GM12878 (cell line): ENCODE results near the gene MACROD2. TPM values are rescaled to one million over a fixed set of nuclear protein-coding genes. Genes with fewer than 3 reads are reported as not detected.

Source experiments
- ATAC-seq: fragments of 200-7000 bp; cut with Tn5 transposase; 3 replicates; pipeline ENCODE4 v1.9.1; 2020; ENCODE audit warnings: mild to moderate bottlenecking, moderate library complexity
- BruUV-seq: library from RNA; stranded (reverse); fragments of 400-500 nt; replicated peaks from 2 replicates; lab custom pipeline; 2021; lab: Mats Ljungman, UMichigan
- CTCF ChIA-PET: fragments of 300-600 bp; sonication (Branson Sonifier 250); formaldehyde crosslinking; extraction: SDS; loops from one replicate; lab custom pipeline; 2021; ENCODE audit warnings: inconsistent platforms; lab: Yijun Ruan, JAX
- POLR2A ChIA-PET: fragments of 350-600 bp; formaldehyde crosslinking; extraction: SDS; loops from one replicate; lab custom pipeline; 2021; ENCODE audit warnings: inconsistent platforms; lab: Charles Lee
- RAD21 ChIA-PET: fragments of 300-600 bp; sonication (Branson Sonifier 250); formaldehyde crosslinking; loops from one replicate; lab custom pipeline; 2023; ENCODE audit warnings: antibody characterized with exemption; ENCODE audit not compliant: unreplicated experiment; lab: Charles Lee
- SMC1A ChIA-PET: fragments of 300-600 bp; sonication (Branson Sonifier 250); formaldehyde crosslinking; loops from one replicate; lab custom pipeline; 2023; ENCODE audit not compliant: unreplicated experiment, uncharacterized antibody; lab: Charles Lee
- DNase-seq: peaks from one replicate; pipeline ENCODE4 v3.0.0-alpha.2; 2011; ENCODE audit warnings: low read depth, low spot score
- FAIRE-seq: peaks from 3 replicates; lab custom pipeline; 2011; peaks lifted over from hg19 to GRCh38; lab: Jason Lieb, UNC
- H2AFZ ChIP-seq: 2 replicates; pipeline ENCODE4 v1.6.0; 2011; ENCODE audit warnings: low read depth, low read length, control low read depth; ENCODE audit not compliant: control insufficient read depth
- H3K27ac ChIP-seq: 2 replicates; pipeline ENCODE4 v1.5.1; 2011; ENCODE audit warnings: control low read depth; ENCODE audit not compliant: control insufficient read depth, insufficient read depth
- H3K27me3 ChIP-seq, 2 experiments: replicated peaks in 1 of 2; 2 replicates each; pipeline versions ENCODE4 v1.6.0 to v1.6.1; 2011; ENCODE audit warnings: low read length in 1 of 2; ENCODE audit not compliant: control insufficient read depth in 2 of 2, insufficient read depth in 2 of 2
- H3K36me3 ChIP-seq, 2 experiments: 2 replicates each; pipeline ENCODE4 v1.5.1; 2011; ENCODE audit warnings: low read length in 1 of 2; ENCODE audit not compliant: control insufficient read depth in 2 of 2, insufficient read depth in 2 of 2
- H3K4me1 ChIP-seq: 2 replicates; pipeline ENCODE4 v1.6.1; 2011; ENCODE audit warnings: mild to moderate bottlenecking, low read length, moderate library complexity, mixed read lengths; ENCODE audit not compliant: control insufficient read depth, insufficient read depth
- H3K4me2 ChIP-seq: 2 replicates; pipeline ENCODE4 v1.6.0; 2011; ENCODE audit warnings: control low read depth; ENCODE audit not compliant: control insufficient read depth, insufficient read depth
- H3K4me3 ChIP-seq: fragments of 200-600 bp; sonication (generic); 2 replicates; pipeline ENCODE4 v1.5.1; 2016
- H3K79me2 ChIP-seq: 2 replicates; pipeline ENCODE4 v1.6.0; 2011; ENCODE audit warnings: low read length; ENCODE audit not compliant: control insufficient read depth, insufficient read depth
- H3K9ac ChIP-seq: 2 replicates; pipeline ENCODE4 v1.8.0; 2011; ENCODE audit warnings: low read length, control low read depth, mixed read lengths; ENCODE audit not compliant: control insufficient read depth, insufficient read depth
- H3K9me3 ChIP-seq: replicated peaks from 3 replicates; pipeline ENCODE4 v1.5.1; 2011; ENCODE audit warnings: mild to moderate bottlenecking, low read length; ENCODE audit not compliant: control insufficient read depth, insufficient read depth
- H4K20me1 ChIP-seq: 2 replicates; pipeline ENCODE4 v1.6.0; 2011; ENCODE audit not compliant: control insufficient read depth, insufficient read depth
- IKZF2 ChIP-seq, 2 experiments: fragments of 450-650 bp; IDR thresholded peaks; 2 replicates each; pipeline ENCODE4 v1.6.1; 2017; ENCODE audit warnings: mild to moderate bottlenecking in 2 of 2, moderate library complexity in 2 of 2
- KDM1A ChIP-seq: fragments of 200-600 bp; sonication (generic); IDR thresholded peaks from 2 replicates; pipeline ENCODE4 v1.6.1; 2016; ENCODE audit warnings: borderline replicate concordance
- MTA2 ChIP-seq: fragments of 450-650 bp; IDR thresholded peaks from 2 replicates; pipeline ENCODE4 v1.6.1; 2016; ENCODE audit warnings: low read depth, mild to moderate bottlenecking, moderate library complexity
- RBBP5 ChIP-seq: fragments of 200-600 bp; sonication (generic); conservative IDR thresholded peaks from 2 replicates; pipeline ENCODE4 v1.6.1; 2016
- SPI1 ChIP-seq: IDR thresholded peaks from 2 replicates; pipeline ENCODE4 v1.6.1; 2011; ENCODE audit warnings: low read depth, mild to moderate bottlenecking, low read length, moderate library complexity, borderline replicate concordance; ENCODE audit not compliant: insufficient read depth
- WRNIP1 ChIP-seq: IDR thresholded peaks from 2 replicates; pipeline ENCODE4 v1.6.1; 2011; ENCODE audit warnings: low read depth, low read length, improper control_type of control experiment, borderline replicate concordance
- WGBS: methylation state at CpG from one replicate; pipeline ENCODE4 v1.1.6; 2016; ENCODE audit warnings: low lambda C conversion rate; ENCODE audit not compliant: insufficient replicate concordance, insufficient coverage; ENCODE audit errors: missing lambda C conversion rate; 5-methylcytosine and 5-hydroxymethylcytosine counted together
- in situ Hi-C: fragments of 300-500 bp; cut with MboI; formaldehyde crosslinking; loops from 9 replicates; pipeline ENCODE4 v1.14.3; 2018; ENCODE audit warnings: mixed read lengths
- intact Hi-C: fragments of 100-400 bp; cut with micrococcal nuclease; formaldehyde crosslinking; loops from one replicate; pipeline ENCODE4 v1.14.2; 2022; ENCODE audit not compliant: unreplicated experiment
- polyA plus RNA-seq, 11 experiments: library from polyadenylated mRNA; depleted of rRNA in 4 of 11; unstranded in 6 of 11; stranded (reverse) in 5 of 11; fragments of >200 nt; fragmentation: Nextera tagmentation in 4 of 11; fragmentation: Illumina TruSeq in 1 of 11; extraction: Ambion mirVana in 4 of 11; extraction: Trizol in 1 of 11; gene quantifications; 1 replicate in 1 of 11; 2 replicates in 10 of 11; pipeline versions ENCODE4 v1.2.1 to v1.2.3, GENCODE V29; 2011 to 2016; ENCODE audit warnings: inconsistent platforms in 2 of 11, missing spikeins in 2 of 11, low read depth in 1 of 11
- total RNA-seq, 4 experiments: library from RNA; depleted of rRNA in 3 of 4; stranded (reverse); fragments of >200 nt in 3 of 4; fragmentation: Illumina TruSeq in 1 of 4; extraction: Trizol in 1 of 4; gene quantifications; 2 replicates each; pipeline versions ENCODE4 v1.2.1 to v1.2.3, GENCODE V29; 2013 to 2021

Gene MACROD2
- total and polyA plus RNA-seq, 10 of the 15 experiments (the other 5 are each of a cell fraction or from before 2014, with no cell fraction given) = 1.1 to 21.5 (median 2.2) TPM

DNA sequence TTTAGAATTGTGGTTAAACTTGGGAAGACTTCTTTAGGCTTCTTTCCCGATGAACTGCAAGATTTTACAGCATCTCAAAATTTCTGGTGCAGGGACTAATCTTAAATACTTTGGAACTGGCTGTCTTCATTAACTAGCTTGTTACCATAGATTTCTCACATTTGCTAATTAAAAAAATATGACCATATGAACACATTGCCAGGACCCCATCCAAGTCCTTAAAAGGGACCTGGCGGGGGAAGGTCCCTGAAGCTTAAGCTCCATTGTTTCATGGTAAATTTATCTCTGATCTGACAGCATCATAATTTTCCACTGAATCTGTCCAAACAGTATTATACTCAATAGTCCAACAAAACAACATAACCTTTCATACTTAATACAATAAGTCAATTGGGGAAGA is 859.9 kb downstream of the MACROD2 start:
- intact Hi-C loops = no loop called here
- POLR2A ChIA-PET = interaction anchor here (0.6 to 0.9 kb wide), 2 partner anchors 27 to 158 kb away, joined by 3 to 8 read pairs; no protein-coding TSS in a partner anchor

GRCh38 chr20:14859627-14860026 is 864.3 kb downstream of the MACROD2 start:
- no peak overlapping the region for H3K9ac ChIP-seq
- BruUV-seq = no TSS peak
- DNase-seq (no peak), FAIRE-seq (no peak), ATAC-seq (peak; percentile 61)
- in situ Hi-C loops = no loop called here
- H3K79me2 ChIP-seq = no peaks in the 10 kb centered on the region
- ChIA-PET CTCF (no interaction called here), SMC1A (interaction anchor here (1.1 kb wide), 1 partner anchor 24 kb away, joined by 3 read pairs; no protein-coding TSS in a partner anchor), POLR2A (no interaction called here), RAD21 (no interaction called here)
- H3K4me3 ChIP-seq = no peak overlapping the region
- no peak overlapping the region for H2AFZ ChIP-seq
- peaks cover 6% of the 10 kb centered on the region for H3K4me1 ChIP-seq
- no peaks in the 10 kb centered on the region; the same call in 2 of the 3 replicates for H3K9me3 ChIP-seq
- H3K4me2 ChIP-seq = no peak overlapping the region
- no peaks in the 10 kb centered on the region for H3K27me3 ChIP-seq
- no peaks in the 10 kb centered on the region for H4K20me1 ChIP-seq
- no peaks in the 10 kb centered on the region for H3K36me3 ChIP-seq
- H3K27ac ChIP-seq = no peak overlapping the region
- intact Hi-C loops = no loop called here
- TF ChIP-seq IKZF2 (IDR thresholded peaks at IDR 0.05) (0 out of 4 replicates have a peak, but pooled peaks of 1 of the 2 experiments have one; percentile 16), RBBP5 (no peak), SPI1 (peak; percentile 61; the same call in 1 of the 2 replicates), WRNIP1 (no peak), MTA2 (peak; percentile 62; the same call in 1 of the 2 replicates)

More for the DNA sequence above, 859.9 kb downstream of the MACROD2 start:
- no peak for DNase-seq
- CTCF ChIA-PET = interaction anchor here (0.9 to 1.1 kb wide), 2 partner anchors 19 to 23 kb away, joined by 3 read pairs; no protein-coding TSS in a partner anchor
- SMC1A ChIA-PET = interaction anchor here (1.2 to 1.8 kb wide), 6 partner anchors 9 to 115 kb away, joined by 3 to 8 read pairs (median 3); no protein-coding TSS in a partner anchor
- Histone ChIP-seq H3K4me1 (peaks cover 7% of the 10 kb centered on the region), H3K27ac (no peak overlapping the region), H3K79me2 (no peaks in the 10 kb centered on the region), H3K4me3 (no peak overlapping the region), H3K9ac (no peak overlapping the region), H3K4me2 (no peak overlapping the region), H3K9me3 (no peaks in the 10 kb centered on the region; the same call in 1 of the 3 replicates), H3K27me3 (no peaks in the 10 kb centered on the region), H2AFZ (no peak overlapping the region), H4K20me1 (no peaks in the 10 kb centered on the region), H3K36me3 (no peaks in the 10 kb centered on the region)
- TF ChIP-seq KDM1A (no peak), IKZF2 (IDR thresholded peaks at IDR 0.05) (no peak)
- ATAC-seq = no peak
- no peak for FAIRE-seq
- no TSS peak for BruUV-seq
- 97% methylated on average over 2 of the region's 2 CpGs for WGBS
- in situ Hi-C loops = no loop called here
- RAD21 ChIA-PET = no interaction called here
